Stimulated activated CD4-positive, alpha-beta T cell treated with anti-CD3 and anti-CD28 coated beads, TNF-alpha, amount 100 ng/mL, for 4 hours (primary cell): ENCODE data around the gene DDX25.

Source experiments
- DNase-seq, 3 experiments: peaks; one replicate each; pipeline ENCODE4 v3.0.0-alpha.2; 2020; ENCODE audit warnings: low read depth in 3 of 3

Gene DDX25

GRCh38 chr11:125978181-125978716, 73.9 kb downstream of the DDX25 start:
- DNase-seq, result no peak
